Left ventricle myocardium superior (tissue), 1 donor: ENCODE results near the gene GNG12. TPM values are rescaled to one million over a fixed set of nuclear protein-coding genes. Genes with fewer than 3 reads are reported as not detected.
A peak's percentile ranks its signal among the peaks of the same experiment; 100 is the strongest.

Source experiments
- ATAC-seq: fragments of 200-7000 bp; cut with Tn5 transposase; one replicate; pipeline ENCODE4 v1.9.1; 2020; ENCODE audit warnings: mild to moderate bottlenecking, moderate library complexity
- DNase-seq: peaks from one replicate; pipeline ENCODE4 v3.0.0-alpha.2; 2020
- intact Hi-C: fragments of 100-400 bp; cut with micrococcal nuclease; formaldehyde crosslinking; loops from one replicate; pipeline ENCODE4 v1.11.0; 2022
- total RNA-seq: library from RNA; stranded (reverse); fragmentation: NEBNext Ultra II Directional; extraction: Animal tissue kit (Norgen Biotek cat#: 25700); gene quantifications from one replicate; pipeline ENCODE4 v1.2.1, GENCODE V29; 2021
- donor health status: DM: no; HTN: yes; CAD: no; lungs with severe emphysema.

The GNG12 gene
- total RNA-seq, 1 donor from 2014 or later: 34.1 TPM

- intact Hi-C loops: no loop called here
- no peak for DNase-seq
- no peak for ATAC-seq
Observed at GRCh38 chr1:67821263-67821662, 12.0 kb downstream of the GNG12 start.

- DNase-seq (no peak), ATAC-seq (no peak)
- intact Hi-C loops: no loop called here
Observed at GRCh38 chr1:67818725-67819301, 14.5 kb downstream of the GNG12 start.

- no peak for ATAC-seq
- no peak for DNase-seq
- intact Hi-C loops: no loop called here
Observed at GRCh38 chr1:67818162-67818561, 15.1 kb downstream of the GNG12 start.

- ATAC-seq (no peak), DNase-seq (no peak)
- intact Hi-C loops: no loop called here
Observed at GRCh38 chr1:67817319-67817718, 15.9 kb downstream of the GNG12 start.

GRCh38 chr1:67816506-67816905 lies 16.8 kb downstream of the GNG12 start:
- no peak for ATAC-seq
- intact Hi-C loops: no loop called here

GRCh38 chr1:67816095-67816475 lies 17.2 kb downstream of the GNG12 start:
- no peak for DNase-seq
- no peak for ATAC-seq
- intact Hi-C loops: no loop called here

More at GRCh38 chr1:67816506-67816905, 16.8 kb downstream of the GNG12 start:
- DNase-seq: no peak

- intact Hi-C loops: no loop called here
- no peak for ATAC-seq
- no peak for DNase-seq
Observed at GRCh38 chr1:67815303-67816094, 17.8 kb downstream of the GNG12 start.

- intact Hi-C loops: no loop called here
- DNase-seq (no peak), ATAC-seq (peak; percentile 31)
Observed at GRCh38 chr1:67814121-67814772, 19.0 kb downstream of the GNG12 start.

GRCh38 chr1:67812226-67812625 lies 21.0 kb downstream of the GNG12 start:
- DNase-seq (no peak), ATAC-seq (peak; percentile 71)
- intact Hi-C loops: no loop called here

- intact Hi-C loops: no loop called here
- DNase-seq (no peak), ATAC-seq (no peak)
Observed at GRCh38 chr1:67811781-67812180, 21.5 kb downstream of the GNG12 start.

- ATAC-seq: no peak
- intact Hi-C loops: no loop called here
- DNase-seq: no peak
Observed at GRCh38 chr1:67809887-67810286, 23.4 kb downstream of the GNG12 start.

GRCh38 chr1:67807282-67807681 lies 26.0 kb downstream of the GNG12 start:
- intact Hi-C loops: no loop called here
- no peak for ATAC-seq
- no peak for DNase-seq

- no peak for ATAC-seq
- intact Hi-C loops: no loop called here
Observed at GRCh38 chr1:67804710-67805109, 28.6 kb downstream of the GNG12 start.

GRCh38 chr1:67803380-67804279 lies 29.6 kb downstream of the GNG12 start:
- ATAC-seq (peak; percentile 81), DNase-seq (no peak)
- intact Hi-C loops: no loop called here

More at GRCh38 chr1:67804710-67805109, 28.6 kb downstream of the GNG12 start:
- no peak for DNase-seq

GRCh38 chr1:67802565-67802964 lies 30.7 kb downstream of the GNG12 start:
- ATAC-seq (peak; percentile 30), DNase-seq (no peak)
- intact Hi-C loops: no loop called here

GRCh38 chr1:67801903-67802302 lies 31.4 kb downstream of the GNG12 start:
- DNase-seq (no peak), ATAC-seq (no peak)
- intact Hi-C loops: no loop called here

GRCh38 chr1:67795179-67795912 lies 37.9 kb downstream of the GNG12 start:
- intact Hi-C loops: no loop called here
- DNase-seq (no peak), ATAC-seq (no peak)

GRCh38 chr1:67793562-67793961 lies 39.7 kb downstream of the GNG12 start:
- ATAC-seq (peak; percentile 18), DNase-seq (no peak)
- intact Hi-C loops: no loop called here
